NB4 (cell line): Measurements from ENCODE around the gene PCDHB12.

ENCODE experiments used
- CTCF ChIP-seq: IDR thresholded peaks from one replicate; pipeline ENCODE4 v1.5.1; 2012; ENCODE audit warnings: low read depth, low read length
- MYC ChIP-seq: IDR thresholded peaks from 2 replicates; pipeline ENCODE4 v1.6.1; 2011; ENCODE audit warnings: low read depth, low read length

GRCh38 chr5:141260458-141261237 is 52.1 kb downstream of the PCDHB12 start:
- no peak for TF ChIP-seq CTCF
- TF ChIP-seq MYC = no peak
